HG03439 (cell line): ENCODE results near the gene ERGIC1.

Experiments
- ATAC-seq: cut with Tn5 transposase; IDR thresholded peaks from one replicate; pipeline ENCODE4 v1.9.1; 2021; ENCODE audit warnings: mild to moderate bottlenecking, moderate library complexity; ENCODE audit not compliant: unreplicated experiment

Gene ERGIC1

GRCh38 chr5:172827841-172828240 lies 6.2 kb upstream of the ERGIC1 start:
- no peak for ATAC-seq

- ATAC-seq: no peak
Observed at GRCh38 chr5:172828911-172829431, 5.1 kb upstream of the ERGIC1 start.

- no peak for ATAC-seq
Observed at GRCh38 chr5:172830275-172830799, 3.7 kb upstream of the ERGIC1 start.

GRCh38 chr5:172830876-172831662 lies 3.0 kb upstream of the ERGIC1 start:
- ATAC-seq: no peak

GRCh38 chr5:172832383-172833315 lies 1.4 kb upstream of the ERGIC1 start:
- no peak for ATAC-seq

- ATAC-seq: no peak
Observed at GRCh38 chr5:172833372-172833685, 722 bp upstream of the ERGIC1 start.

- ATAC-seq: peak; percentile 8
Observed at GRCh38 chr5:172834415-172835289, 601 bp downstream of the ERGIC1 start.

GRCh38 chr5:172835290-172835993 lies 1.4 kb downstream of the ERGIC1 start:
- ATAC-seq: no peak

- no peak for ATAC-seq
Observed at GRCh38 chr5:172835994-172836356, 1.9 kb downstream of the ERGIC1 start.

GRCh38 chr5:172837640-172838039 lies 3.6 kb downstream of the ERGIC1 start:
- ATAC-seq: peak; percentile 56

- no peak for ATAC-seq
Observed at GRCh38 chr5:172838151-172838875, 4.3 kb downstream of the ERGIC1 start.

- no peak for ATAC-seq
Observed at GRCh38 chr5:172839669-172840431, 5.8 kb downstream of the ERGIC1 start.

- no peak for ATAC-seq
Observed at GRCh38 chr5:172840432-172841154, 6.5 kb downstream of the ERGIC1 start.

GRCh38 chr5:172841256-172841655 lies 7.2 kb downstream of the ERGIC1 start:
- ATAC-seq: no peak

- no peak for ATAC-seq
Observed at GRCh38 chr5:172843825-172844576, 9.9 kb downstream of the ERGIC1 start.

- ATAC-seq: no peak
Observed at GRCh38 chr5:172844577-172844838, 10.5 kb downstream of the ERGIC1 start.

- no peak for ATAC-seq
Observed at GRCh38 chr5:172845154-172845553, 11.1 kb downstream of the ERGIC1 start.

- no peak for ATAC-seq
Observed at GRCh38 chr5:172845576-172845975, 11.5 kb downstream of the ERGIC1 start.
